Brain microvascular endothelial cell (primary cell): ENCODE data around the gene RAX2.

Source experiments
- DNase-seq: peaks from one replicate; pipeline ENCODE4 v3.0.0-alpha.2; 2020
- H3K27ac ChIP-seq: fragments of 250-450 bp; sonication (Bioruptor Pico); 2 replicates; pipeline ENCODE4 v1.5.1; 2020; ENCODE audit warnings: mild to moderate bottlenecking, moderate library complexity
- H3K27me3 ChIP-seq: fragments of 250-450 bp; sonication (Bioruptor Pico); replicated peaks from 2 replicates; pipeline ENCODE4 v1.5.1; 2020; ENCODE audit warnings: mild to moderate bottlenecking
- H3K36me3 ChIP-seq: fragments of 250-450 bp; sonication (Bioruptor Pico); replicated peaks from 2 replicates; pipeline ENCODE4 v1.5.1; 2020; ENCODE audit warnings: mild to moderate bottlenecking
- H3K4me3 ChIP-seq: 2 replicates; pipeline ENCODE4 v1.5.1; 2011; ENCODE audit warnings: low read depth, mild to moderate bottlenecking, control low read depth, low read length, moderate library complexity
- CTCF ChIP-seq: IDR thresholded peaks from 2 replicates; pipeline ENCODE4 v1.5.1; 2011; ENCODE audit warnings: low read depth, mild to moderate bottlenecking, moderate library complexity, low read length, control low read depth, inconsistent platforms; ENCODE audit errors: missing control alignments
- in situ Hi-C: cut with HindIII; loops from 2 replicates; pipeline ENCODE4 v1.10.0; 2017; ENCODE audit warnings: low sequenced_read_pairs, low pct_ligation_motif_present

The RAX2 gene

DNA sequence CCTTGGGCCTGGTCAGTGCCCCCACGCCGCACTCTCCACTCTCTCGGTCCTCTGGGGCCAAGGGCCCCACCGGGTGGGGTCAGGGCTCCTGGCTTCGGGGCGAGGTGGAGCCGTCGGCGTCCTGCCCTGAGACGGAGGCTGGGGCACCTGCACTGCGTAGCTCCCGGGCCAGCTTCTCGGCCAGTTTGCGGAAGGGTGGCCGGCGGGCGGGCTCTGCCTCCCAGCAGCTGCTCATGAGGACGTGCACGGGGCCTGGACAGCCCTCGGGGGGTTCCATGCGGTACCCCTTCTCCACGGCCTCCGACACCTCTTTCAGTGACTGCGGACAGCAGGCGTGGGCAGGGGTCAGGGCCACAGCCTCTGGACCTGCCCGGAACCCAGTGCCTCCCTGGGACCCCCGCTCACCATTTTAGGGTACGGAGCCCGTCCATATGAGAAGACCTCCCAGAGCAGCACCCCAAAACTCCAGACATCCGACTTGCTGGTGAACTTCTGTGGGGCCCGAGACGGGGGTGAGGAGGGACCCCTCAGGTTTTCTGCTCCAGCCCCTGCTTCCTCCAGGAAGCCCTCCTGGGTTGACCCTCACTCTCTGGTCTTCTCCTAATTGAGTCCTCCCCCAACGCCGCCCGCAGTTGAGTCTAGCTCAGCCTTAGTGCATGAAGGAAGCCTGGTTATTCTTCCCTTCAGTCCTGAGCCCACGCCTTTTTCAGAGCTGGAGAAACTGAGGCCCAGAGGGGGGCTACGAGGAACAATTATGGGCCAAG, 6.3 kb upstream of the RAX2 start:
- TF ChIP-seq CTCF = no peak

DNA sequence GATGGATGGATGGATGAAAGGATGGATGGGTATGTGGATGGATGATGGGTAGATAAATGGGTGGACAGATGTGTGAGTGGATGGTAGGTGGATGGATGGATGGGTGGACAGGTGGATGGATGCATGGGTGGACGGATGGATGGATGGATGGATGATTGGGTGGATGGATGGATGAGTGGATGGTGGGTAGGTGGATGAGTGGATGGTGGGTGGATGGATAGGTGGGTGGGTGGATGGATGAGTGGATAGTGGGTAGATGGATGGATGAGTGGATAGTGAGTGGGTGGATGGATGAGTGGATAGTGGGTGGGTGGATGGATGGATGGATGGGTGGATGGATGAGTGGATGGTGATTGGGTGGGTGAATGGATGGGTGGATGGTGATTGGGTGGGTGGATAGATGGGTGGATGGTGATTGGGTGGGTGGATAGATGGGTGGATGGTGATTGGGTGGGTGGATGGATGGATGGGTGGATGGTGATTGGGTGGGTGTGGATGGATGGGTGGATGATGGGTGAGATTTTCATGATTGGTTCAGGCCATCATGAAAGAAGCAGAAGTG, 4.5 kb upstream of the RAX2 start:
- Histone ChIP-seq H3K27ac (no peak overlapping the region), H3K27me3 (no peaks in the 10 kb centered on the region), H3K36me3 (no peaks in the 10 kb centered on the region), H3K4me3 (no peak overlapping the region)
- in situ Hi-C loops = no loop called here
- DNase-seq = no peak
- no peak for TF ChIP-seq CTCF

More for the DNA sequence above, 6.3 kb upstream of the RAX2 start:
- in situ Hi-C loops = no loop called here
- Histone ChIP-seq H3K27me3 (no peaks in the 10 kb centered on the region), H3K36me3 (no peaks in the 10 kb centered on the region), H3K27ac (no peak overlapping the region), H3K4me3 (no peak overlapping the region)
- DNase-seq = no peak

- H3K36me3 ChIP-seq = no peaks in the 10 kb centered on the region
- in situ Hi-C loops = no loop called here
- no peaks in the 10 kb centered on the region for H3K27me3 ChIP-seq
- no peak for DNase-seq
- no peak overlapping the region for H3K27ac ChIP-seq
- no peak for TF ChIP-seq CTCF
- no peak overlapping the region for H3K4me3 ChIP-seq
Measured at GRCh38 chr19:3775831-3776230, 3.8 kb upstream of the RAX2 start.

- no peak overlapping the region for H3K27ac ChIP-seq
- TF ChIP-seq CTCF = no peak
- no peaks in the 10 kb centered on the region for H3K36me3 ChIP-seq
- DNase-seq = no peak
- H3K27me3 ChIP-seq = no peaks in the 10 kb centered on the region
- in situ Hi-C loops = no loop called here
- no peak overlapping the region for H3K4me3 ChIP-seq
Measured at GRCh38 chr19:3775374-3775711, 3.3 kb upstream of the RAX2 start.

DNA sequence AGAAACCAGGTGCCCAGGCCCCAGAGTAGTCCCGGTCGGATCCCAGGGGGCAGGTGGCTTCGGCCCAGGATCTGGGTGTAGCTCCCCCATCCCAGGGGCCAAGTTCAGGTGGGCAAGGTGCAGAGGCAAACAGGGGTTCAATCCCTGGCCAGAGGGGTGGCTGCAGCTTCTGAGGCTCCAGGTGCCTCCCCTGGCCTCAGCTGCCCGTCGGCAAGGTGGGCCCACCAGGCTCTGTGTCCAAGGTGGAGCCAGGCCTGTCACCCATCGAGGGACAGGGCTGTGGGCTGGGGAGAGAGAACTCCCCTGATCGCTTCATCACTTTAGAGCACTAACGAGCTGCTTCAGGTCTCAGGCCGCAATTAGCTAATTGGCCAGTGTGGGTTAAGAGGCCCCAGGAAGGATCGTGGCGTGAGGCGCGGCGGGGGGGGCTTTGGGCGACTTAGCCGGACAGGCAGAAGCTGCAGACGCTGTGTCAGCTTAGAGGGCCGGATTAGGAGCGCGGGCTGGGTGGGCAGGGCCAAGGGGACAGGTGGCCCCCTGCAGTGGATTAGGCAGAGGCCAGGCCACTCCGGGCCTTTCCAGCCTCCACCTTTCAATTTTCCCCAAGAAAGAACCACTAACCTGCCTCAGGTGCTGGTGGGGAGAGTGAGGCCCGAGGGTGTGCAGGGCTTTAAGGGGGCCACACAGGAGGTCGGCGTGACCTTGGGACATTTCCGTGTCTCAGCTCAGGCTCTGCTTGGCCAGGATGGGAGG, 2.8 kb upstream of the RAX2 start:
- Histone ChIP-seq H3K4me3 (no peak overlapping the region), H3K27ac (no peak overlapping the region), H3K27me3 (no peaks in the 10 kb centered on the region), H3K36me3 (no peaks in the 10 kb centered on the region)
- no peak for DNase-seq
- in situ Hi-C loops = no loop called here
- TF ChIP-seq CTCF = no peak
